ENCODE data around the gene SMURF2. TPM values are rescaled to one million over a fixed set of nuclear protein-coding genes. Genes with fewer than 3 reads are reported as not detected.

The SMURF2 gene
- total and polyA plus RNA-seq, 2 experiments from 2014 or later: 13.2 to 22.2 TPM

- no peak for TF ChIP-seq CTCF (IDR thresholded peaks at IDR 0.05; ENCODE audit: low read depth, low read length)
- no peak overlapping the region for H3K4me3 ChIP-seq
- H3K4me1 ChIP-seq (ENCODE audit: low read depth): no peaks in the 10 kb centered on the region
- no peak overlapping the region for H3K27ac ChIP-seq
- H3K9me3 ChIP-seq (ENCODE audit: low read depth): no peaks in the 10 kb centered on the region
- peak in 1 of 2 donors; percentile 15 for DNase-seq (ENCODE audit: low read depth in 1 of 2, low spot score in 1 of 2)
- H3K36me3 ChIP-seq: no peaks in the 10 kb centered on the region
- H3K27me3 ChIP-seq: no peaks in the 10 kb centered on the region
Observed at GRCh38 chr17:64653985-64654355, 8.1 kb downstream of the SMURF2 start.

- no peaks in the 10 kb centered on the region for H3K27me3 ChIP-seq
- H3K36me3 ChIP-seq: no peaks in the 10 kb centered on the region
- no peaks in the 10 kb centered on the region for H3K9me3 ChIP-seq (ENCODE audit: low read depth)
- peak in 1 of 2 donors; percentile 57 for DNase-seq (ENCODE audit: low read depth in 1 of 2, low spot score in 1 of 2)
- no peaks in the 10 kb centered on the region for H3K4me1 ChIP-seq (ENCODE audit: low read depth)
- H3K4me3 ChIP-seq: no peak overlapping the region
- no peak for TF ChIP-seq CTCF (IDR thresholded peaks at IDR 0.05; ENCODE audit: low read depth, low read length)
- no peak overlapping the region for H3K27ac ChIP-seq
Observed at GRCh38 chr17:64653325-64653984, 8.7 kb downstream of the SMURF2 start.

- H3K4me1 ChIP-seq (ENCODE audit: low read depth): no peaks in the 10 kb centered on the region
- no peak for DNase-seq (ENCODE audit: low read depth in 1 of 2, low spot score in 1 of 2)
- H3K27ac ChIP-seq: no peak overlapping the region
- no peaks in the 10 kb centered on the region for H3K9me3 ChIP-seq (ENCODE audit: low read depth)
- H3K4me3 ChIP-seq: no peak overlapping the region
- no peaks in the 10 kb centered on the region for H3K27me3 ChIP-seq
- H3K36me3 ChIP-seq: no peaks in the 10 kb centered on the region
- TF ChIP-seq CTCF (IDR thresholded peaks at IDR 0.05; ENCODE audit: low read depth, low read length): no peak
Observed at GRCh38 chr17:64651889-64652288, 10.2 kb downstream of the SMURF2 start.

GRCh38 chr17:64648234-64648633 is 13.9 kb downstream of the SMURF2 start:
- Histone ChIP-seq H3K27ac (no peak overlapping the region), H3K36me3 (no peaks in the 10 kb centered on the region), H3K27me3 (no peaks in the 10 kb centered on the region), H3K9me3 (ENCODE audit: low read depth) (no peaks in the 10 kb centered on the region), H3K4me3 (no peak overlapping the region), H3K4me1 (ENCODE audit: low read depth) (no peaks in the 10 kb centered on the region)
- no peak for TF ChIP-seq CTCF (IDR thresholded peaks at IDR 0.05; ENCODE audit: low read depth, low read length)
- DNase-seq (ENCODE audit: low read depth in 1 of 2, low spot score in 1 of 2): no peak

- H3K4me3 ChIP-seq: no peak overlapping the region
- TF ChIP-seq CTCF (IDR thresholded peaks at IDR 0.05; ENCODE audit: low read depth, low read length): no peak
- no peaks in the 10 kb centered on the region for H3K9me3 ChIP-seq (ENCODE audit: low read depth)
- H3K27ac ChIP-seq: no peak overlapping the region
- no peak for DNase-seq (ENCODE audit: low read depth in 1 of 2, low spot score in 1 of 2)
- H3K36me3 ChIP-seq: no peaks in the 10 kb centered on the region
- no peaks in the 10 kb centered on the region for H3K4me1 ChIP-seq (ENCODE audit: low read depth)
- H3K27me3 ChIP-seq: no peaks in the 10 kb centered on the region
Observed at GRCh38 chr17:64647817-64648216, 14.3 kb downstream of the SMURF2 start.
